WTC11 (cell line): ENCODE results near the gene PDZD7. TPM values are rescaled to one million over a fixed set of nuclear protein-coding genes. Genes with fewer than 3 reads are reported as not detected.

Experiments
- ATAC-seq: fragments of 200-7000 bp; cut with Tn5 transposase; 2 replicates; pipeline ENCODE4 v1.10.0; 2021; ENCODE audit warnings: mild to moderate bottlenecking, moderate library complexity
- CTCF ChIA-PET: fragments of 300-600 bp; sonication (Branson Sonifier 250); formaldehyde crosslinking; loops from one replicate; lab custom pipeline; 2021; ENCODE audit warnings: antibody characterized with exemption; lab: Charles Lee
- POLR2A ChIA-PET: fragments of 350-600 bp; sonication (Branson Sonifier 250); formaldehyde crosslinking; loops from one replicate; lab custom pipeline; 2021; ENCODE audit warnings: antibody characterized with exemption; lab: Charles Lee
- DNase-seq: peaks from one replicate; pipeline ENCODE4 v3.0.0; 2021; ENCODE audit warnings: low spot score
- H3K27ac Mint-ChIP-seq: 2 replicates; pipeline ENCODE4 v1.8.0; 2021; ENCODE audit warnings: mixed read lengths
- H3K27me3 Mint-ChIP-seq: 2 replicates; pipeline ENCODE4 v1.8.0; 2021; ENCODE audit warnings: low read depth, mild to moderate bottlenecking, moderate library complexity, mixed read lengths
- H3K36me3 Mint-ChIP-seq: 2 replicates; pipeline ENCODE4 v1.8.0; 2021; ENCODE audit warnings: mixed read lengths
- H3K4me1 Mint-ChIP-seq: 2 replicates; pipeline ENCODE4 v1.8.0; 2022; ENCODE audit warnings: mixed read lengths
- H3K4me3 Mint-ChIP-seq: 2 replicates; pipeline ENCODE4 v1.8.0; 2021; ENCODE audit warnings: mild to moderate bottlenecking, moderate library complexity, mixed read lengths
- H3K9me3 Mint-ChIP-seq: 2 replicates; pipeline ENCODE4 v1.8.0; 2021; ENCODE audit warnings: mixed read lengths
- ETV6 ChIP-seq: sonication (generic); formaldehyde crosslinking; IDR thresholded peaks from 2 replicates; pipeline ENCODE4 v1.8.1; 2022; ENCODE audit warnings: mild to moderate bottlenecking, missing genetic modification reagents
- HMGA2 ChIP-seq: fragments of 250-450 bp; sonication (Bioruptor Pico); IDR thresholded peaks from 2 replicates; pipeline ENCODE4 v1.4.0; 2021; ENCODE audit warnings: mild to moderate bottlenecking, moderate library complexity
- NFATC4 ChIP-seq: fragments of 250-450 bp; sonication (Bioruptor Pico); IDR thresholded peaks from 2 replicates; pipeline ENCODE4 v1.9.0; 2021; ENCODE audit warnings: mild to moderate bottlenecking
- OVOL2 ChIP-seq: fragments of 250-450 bp; sonication (Bioruptor Pico); IDR thresholded peaks from 2 replicates; pipeline ENCODE4 v1.9.0; 2021; ENCODE audit warnings: mild to moderate bottlenecking, borderline replicate concordance
- RELA ChIP-seq: sonication (generic); formaldehyde crosslinking; IDR thresholded peaks from 2 replicates; pipeline ENCODE4 v1.8.1; 2022; ENCODE audit warnings: missing genetic modification reagents, mild to moderate bottlenecking, borderline replicate concordance
- TP53 ChIP-seq: sonication (generic); formaldehyde crosslinking; IDR thresholded peaks from 2 replicates; pipeline ENCODE4 v1.8.1; 2023; ENCODE audit warnings: mild to moderate bottlenecking, missing genetic modification reagents
- ZBTB21 ChIP-seq: sonication (generic); formaldehyde crosslinking; IDR thresholded peaks from 2 replicates; pipeline ENCODE4 v1.8.1; 2023; ENCODE audit warnings: mild to moderate bottlenecking, missing genetic modification reagents, borderline replicate concordance
- ZNF121 ChIP-seq: sonication (generic); formaldehyde crosslinking; IDR thresholded peaks from 2 replicates; pipeline ENCODE4 v1.8.0; 2023; ENCODE audit warnings: missing genetic modification reagents
- ZNF317 ChIP-seq: sonication (generic); formaldehyde crosslinking; IDR thresholded peaks from 2 replicates; pipeline ENCODE4 v1.8.1; 2023; ENCODE audit warnings: low read depth, mild to moderate bottlenecking, moderate library complexity, missing genetic modification reagents, borderline replicate concordance
- ZNF416 ChIP-seq: fragments of 250-450 bp; sonication (Bioruptor Pico); IDR thresholded peaks from 2 replicates; pipeline ENCODE4 v1.9.0; 2021; ENCODE audit warnings: mild to moderate bottlenecking, inconsistent platforms
- total RNA-seq: library from RNA; stranded (reverse); gene quantifications from 3 replicates; pipeline ENCODE4 v1.2.3, GENCODE V29; 2021
- TF ChIP-seq, protein P1 (sequence below): sonication (generic); formaldehyde crosslinking; IDR thresholded peaks from 2 replicates; pipeline ENCODE4 v1.8.1; 2023; ENCODE audit warnings: mild to moderate bottlenecking, missing genetic modification reagents, moderate library complexity
- TF ChIP-seq, protein P2 (sequence below): sonication (generic); formaldehyde crosslinking; IDR thresholded peaks from 2 replicates; pipeline ENCODE4 v1.8.1; 2023; ENCODE audit warnings: mild to moderate bottlenecking, missing genetic modification reagents
- TF ChIP-seq, protein P3 (sequence below): fragments of 250-450 bp; sonication (Bioruptor Pico); IDR thresholded peaks from 2 replicates; pipeline ENCODE4 v1.8.0; 2021; ENCODE audit warnings: mild to moderate bottlenecking
- TF ChIP-seq, protein P4 (sequence below): sonication (generic); formaldehyde crosslinking; IDR thresholded peaks from 2 replicates; pipeline ENCODE4 v1.8.1; 2022; ENCODE audit warnings: mild to moderate bottlenecking, moderate library complexity, missing genetic modification reagents
- TF ChIP-seq, protein P5 (sequence below): sonication (generic); formaldehyde crosslinking; IDR thresholded peaks from 2 replicates; pipeline ENCODE4 v1.8.0; 2022; ENCODE audit warnings: mild to moderate bottlenecking, missing genetic modification reagents
- TF ChIP-seq, protein P6 (sequence below): sonication (generic); formaldehyde crosslinking; IDR thresholded peaks from 2 replicates; pipeline ENCODE4 v1.8.1; 2022; ENCODE audit warnings: low read depth, mild to moderate bottlenecking, moderate library complexity, missing genetic modification reagents, borderline replicate concordance
- TF ChIP-seq, protein P7 (sequence below): sonication (generic); formaldehyde crosslinking; IDR thresholded peaks from 2 replicates; pipeline ENCODE4 v1.8.0; 2023; ENCODE audit warnings: missing genetic modification reagents, mild to moderate bottlenecking, borderline replicate concordance

The PDZD7 gene
- total RNA-seq, 1 experiment from 2014 or later: 2.6 TPM

DNA sequence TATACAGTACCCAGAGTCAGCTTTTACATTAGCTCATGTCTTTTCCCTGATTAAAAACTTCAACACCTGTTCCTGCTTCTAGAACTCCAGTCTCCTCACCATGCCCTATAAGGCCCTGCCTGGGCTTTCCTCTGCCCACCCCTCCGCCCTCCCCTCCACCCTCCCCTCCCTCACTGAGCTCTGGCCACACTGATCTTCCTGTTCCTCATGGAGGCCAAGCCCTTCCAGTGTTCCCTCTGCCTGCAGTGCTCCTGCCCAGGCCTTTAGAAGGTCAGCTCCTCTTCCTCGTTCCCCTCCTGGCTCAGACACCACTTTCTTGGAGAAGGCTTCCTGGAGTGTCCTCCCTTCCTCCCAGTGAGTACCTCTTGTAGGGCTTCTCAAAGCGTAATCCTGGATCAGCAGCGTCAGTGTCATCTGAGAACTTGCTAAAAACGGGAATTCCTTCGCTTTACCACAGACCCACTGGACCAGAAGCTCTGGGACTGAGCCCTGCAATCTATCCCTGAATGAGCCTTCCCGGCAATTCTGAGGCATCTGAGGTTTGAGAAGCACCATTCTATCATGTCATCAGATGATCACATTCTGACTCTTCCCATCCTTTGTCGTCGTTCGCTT, 3.7 kb downstream of the PDZD7 start:
- no peak for TF ChIP-seq RELA (CRISPR knock-in tag)
- no peak for TF ChIP-seq ZBTB21 (CRISPR knock-in tag)
- no peak for TF ChIP-seq TP53 (CRISPR knock-in tag)
- TF ChIP-seq, protein P1, sequence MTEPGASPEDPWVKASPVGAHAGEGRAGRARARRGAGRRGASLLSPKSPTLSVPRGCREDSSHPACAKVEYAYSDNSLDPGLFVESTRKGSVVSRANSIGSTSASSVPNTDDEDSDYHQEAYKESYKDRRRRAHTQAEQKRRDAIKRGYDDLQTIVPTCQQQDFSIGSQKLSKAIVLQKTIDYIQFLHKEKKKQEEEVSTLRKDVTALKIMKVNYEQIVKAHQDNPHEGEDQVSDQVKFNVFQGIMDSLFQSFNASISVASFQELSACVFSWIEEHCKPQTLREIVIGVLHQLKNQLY (CRISPR knock-in tag): no peak
- TF ChIP-seq, protein P2, sequence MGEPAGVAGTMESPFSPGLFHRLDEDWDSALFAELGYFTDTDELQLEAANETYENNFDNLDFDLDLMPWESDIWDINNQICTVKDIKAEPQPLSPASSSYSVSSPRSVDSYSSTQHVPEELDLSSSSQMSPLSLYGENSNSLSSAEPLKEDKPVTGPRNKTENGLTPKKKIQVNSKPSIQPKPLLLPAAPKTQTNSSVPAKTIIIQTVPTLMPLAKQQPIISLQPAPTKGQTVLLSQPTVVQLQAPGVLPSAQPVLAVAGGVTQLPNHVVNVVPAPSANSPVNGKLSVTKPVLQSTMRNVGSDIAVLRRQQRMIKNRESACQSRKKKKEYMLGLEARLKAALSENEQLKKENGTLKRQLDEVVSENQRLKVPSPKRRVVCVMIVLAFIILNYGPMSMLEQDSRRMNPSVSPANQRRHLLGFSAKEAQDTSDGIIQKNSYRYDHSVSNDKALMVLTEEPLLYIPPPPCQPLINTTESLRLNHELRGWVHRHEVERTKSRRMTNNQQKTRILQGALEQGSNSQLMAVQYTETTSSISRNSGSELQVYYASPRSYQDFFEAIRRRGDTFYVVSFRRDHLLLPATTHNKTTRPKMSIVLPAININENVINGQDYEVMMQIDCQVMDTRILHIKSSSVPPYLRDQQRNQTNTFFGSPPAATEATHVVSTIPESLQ (CRISPR knock-in tag): no peak
- TF ChIP-seq NFATC4 (CRISPR knock-in tag): no peak
- no peak for TF ChIP-seq ETV6 (CRISPR knock-in tag)
- TF ChIP-seq, all 79 proteins: peak for 0
- Mint-ChIP-seq H3K27ac (peak overlapping the region; percentile 71), H3K4me3 (no peak overlapping the region), H3K36me3 (no peaks in the 10 kb centered on the region), H3K27me3 (peaks cover 25% of the 10 kb centered on the region), H3K9me3 (no peaks in the 10 kb centered on the region), H3K4me1 (peaks cover 30% of the 10 kb centered on the region)
- CTCF ChIA-PET: interaction anchor here (0.6 to 6.9 kb wide), 17 partner anchors 11 to 115 kb away, joined by 3 to 219 read pairs (median 4); no protein-coding TSS in a partner anchor
- no peak for ATAC-seq
- POLR2A ChIA-PET: no interaction called here
- DNase-seq: no peak

DNA sequence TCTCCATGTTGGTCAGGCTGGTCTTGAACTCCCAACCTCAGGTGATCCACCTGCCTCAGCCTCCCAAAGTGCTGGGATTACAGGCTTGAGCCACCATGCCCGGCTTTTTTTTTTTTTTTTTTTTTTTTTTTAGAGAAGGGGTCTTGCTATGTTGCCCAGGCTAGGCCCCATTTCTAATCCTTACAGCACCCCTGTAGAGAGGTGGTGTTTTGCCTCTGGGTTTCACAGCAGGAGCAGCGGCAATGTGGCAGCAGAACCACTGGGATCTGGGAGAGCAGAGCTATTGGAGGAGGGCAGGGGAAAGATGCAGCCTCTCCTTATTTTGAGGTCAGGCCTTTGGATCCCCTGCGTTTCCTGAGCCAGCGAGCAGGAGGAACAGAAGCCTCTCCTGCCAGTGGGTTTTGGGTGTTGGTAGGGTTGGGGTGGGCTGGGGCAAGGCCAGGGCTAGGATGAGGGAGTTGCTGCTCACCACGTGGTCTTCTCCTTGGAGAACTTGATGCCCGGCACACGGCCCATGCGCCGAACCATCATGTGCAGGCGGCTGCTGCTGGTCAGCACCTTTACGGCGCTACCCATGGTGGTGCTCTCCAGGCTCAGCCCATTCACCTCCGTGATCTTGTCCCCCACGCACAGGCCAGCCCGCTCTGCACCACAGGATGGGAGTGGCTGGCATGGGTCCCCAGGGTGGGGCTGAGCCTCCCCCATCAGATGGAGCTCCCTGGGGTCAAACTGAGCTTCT, 7.8 kb downstream of the PDZD7 start:
- no peaks in the 10 kb centered on the region for H3K36me3 Mint-ChIP-seq
- ATAC-seq: no peak
- ChIA-PET POLR2A (no interaction called here), CTCF (interaction anchor here (0.7 to 1.6 kb wide), 3 partner anchors 8 to 27 kb away, joined by 4 read pairs; partner anchors contain the start of genes PDZD7 and SFXN3)
- DNase-seq: no peak
- TF ChIP-seq OVOL2 (CRISPR knock-in tag): no peak
- no peak for TF ChIP-seq HMGA2 (CRISPR knock-in tag)
- 0 out of 2 replicates have a peak, but pooled peaks have one; percentile 43 for TF ChIP-seq ZNF121 (CRISPR knock-in tag)
- TF ChIP-seq, protein P3, sequence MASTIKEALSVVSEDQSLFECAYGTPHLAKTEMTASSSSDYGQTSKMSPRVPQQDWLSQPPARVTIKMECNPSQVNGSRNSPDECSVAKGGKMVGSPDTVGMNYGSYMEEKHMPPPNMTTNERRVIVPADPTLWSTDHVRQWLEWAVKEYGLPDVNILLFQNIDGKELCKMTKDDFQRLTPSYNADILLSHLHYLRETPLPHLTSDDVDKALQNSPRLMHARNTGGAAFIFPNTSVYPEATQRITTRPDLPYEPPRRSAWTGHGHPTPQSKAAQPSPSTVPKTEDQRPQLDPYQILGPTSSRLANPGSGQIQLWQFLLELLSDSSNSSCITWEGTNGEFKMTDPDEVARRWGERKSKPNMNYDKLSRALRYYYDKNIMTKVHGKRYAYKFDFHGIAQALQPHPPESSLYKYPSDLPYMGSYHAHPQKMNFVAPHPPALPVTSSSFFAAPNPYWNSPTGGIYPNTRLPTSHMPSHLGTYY (CRISPR knock-in tag): no peak
- H3K4me3 Mint-ChIP-seq: no peak overlapping the region
- H3K27ac Mint-ChIP-seq: no peak overlapping the region
- no peaks in the 10 kb centered on the region for H3K9me3 Mint-ChIP-seq
- peaks cover 26% of the 10 kb centered on the region for H3K27me3 Mint-ChIP-seq
- H3K4me1 Mint-ChIP-seq: peaks cover 16% of the 10 kb centered on the region

DNA sequence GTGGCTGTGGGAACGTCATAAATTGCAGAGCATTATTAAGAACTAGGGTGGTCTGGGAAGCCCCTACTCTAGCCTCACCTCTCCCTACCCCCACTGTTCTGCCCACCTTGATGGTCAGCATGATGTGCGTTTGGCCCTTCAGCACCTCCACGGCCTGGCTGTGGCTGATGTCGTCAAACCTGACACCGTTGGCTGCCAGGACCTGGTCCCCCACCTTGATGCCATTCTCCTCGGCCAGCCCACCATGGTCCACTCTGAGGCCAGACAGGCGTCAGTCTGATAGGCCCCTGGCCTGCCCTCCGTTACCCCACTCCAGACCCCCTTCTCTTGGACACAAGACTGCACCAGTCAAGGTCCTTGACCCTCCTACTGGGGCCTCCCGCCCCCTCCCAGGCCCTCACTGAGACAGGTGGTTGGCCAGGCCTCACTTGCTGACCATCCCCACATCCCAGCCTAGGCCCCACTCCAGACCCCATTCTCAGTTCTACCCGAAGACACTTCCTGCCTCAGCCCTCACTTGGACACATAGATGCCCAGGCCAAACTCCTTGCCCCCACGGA, 9.2 kb downstream of the PDZD7 start:
- Mint-ChIP-seq H3K9me3 (no peaks in the 10 kb centered on the region), H3K4me3 (no peak overlapping the region), H3K27me3 (peaks cover 40% of the 10 kb centered on the region), H3K27ac (no peak overlapping the region), H3K36me3 (no peaks in the 10 kb centered on the region), H3K4me1 (peaks cover 10% of the 10 kb centered on the region)
- ChIA-PET CTCF (interaction anchor here (0.8 to 1.2 kb wide), 2 partner anchors 9 to 19 kb away, joined by 4 to 5 read pairs; partner anchors contain the start of genes PDZD7 and SFXN3), POLR2A (no interaction called here)
- no peak for ATAC-seq
- no peak for DNase-seq
- TF ChIP-seq, protein P4, sequence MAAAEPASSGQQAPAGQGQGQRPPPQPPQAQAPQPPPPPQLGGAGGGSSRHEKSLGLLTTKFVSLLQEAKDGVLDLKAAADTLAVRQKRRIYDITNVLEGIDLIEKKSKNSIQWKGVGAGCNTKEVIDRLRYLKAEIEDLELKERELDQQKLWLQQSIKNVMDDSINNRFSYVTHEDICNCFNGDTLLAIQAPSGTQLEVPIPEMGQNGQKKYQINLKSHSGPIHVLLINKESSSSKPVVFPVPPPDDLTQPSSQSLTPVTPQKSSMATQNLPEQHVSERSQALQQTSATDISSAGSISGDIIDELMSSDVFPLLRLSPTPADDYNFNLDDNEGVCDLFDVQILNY (CRISPR knock-in tag): no peak
- TF ChIP-seq ZNF416 (CRISPR knock-in tag) (no peak), ZNF317 (CRISPR knock-in tag) (no peak)
- TF ChIP-seq, protein P5, sequence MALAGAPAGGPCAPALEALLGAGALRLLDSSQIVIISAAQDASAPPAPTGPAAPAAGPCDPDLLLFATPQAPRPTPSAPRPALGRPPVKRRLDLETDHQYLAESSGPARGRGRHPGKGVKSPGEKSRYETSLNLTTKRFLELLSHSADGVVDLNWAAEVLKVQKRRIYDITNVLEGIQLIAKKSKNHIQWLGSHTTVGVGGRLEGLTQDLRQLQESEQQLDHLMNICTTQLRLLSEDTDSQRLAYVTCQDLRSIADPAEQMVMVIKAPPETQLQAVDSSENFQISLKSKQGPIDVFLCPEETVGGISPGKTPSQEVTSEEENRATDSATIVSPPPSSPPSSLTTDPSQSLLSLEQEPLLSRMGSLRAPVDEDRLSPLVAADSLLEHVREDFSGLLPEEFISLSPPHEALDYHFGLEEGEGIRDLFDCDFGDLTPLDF (CRISPR knock-in tag): no peak
- TF ChIP-seq, protein P6, sequence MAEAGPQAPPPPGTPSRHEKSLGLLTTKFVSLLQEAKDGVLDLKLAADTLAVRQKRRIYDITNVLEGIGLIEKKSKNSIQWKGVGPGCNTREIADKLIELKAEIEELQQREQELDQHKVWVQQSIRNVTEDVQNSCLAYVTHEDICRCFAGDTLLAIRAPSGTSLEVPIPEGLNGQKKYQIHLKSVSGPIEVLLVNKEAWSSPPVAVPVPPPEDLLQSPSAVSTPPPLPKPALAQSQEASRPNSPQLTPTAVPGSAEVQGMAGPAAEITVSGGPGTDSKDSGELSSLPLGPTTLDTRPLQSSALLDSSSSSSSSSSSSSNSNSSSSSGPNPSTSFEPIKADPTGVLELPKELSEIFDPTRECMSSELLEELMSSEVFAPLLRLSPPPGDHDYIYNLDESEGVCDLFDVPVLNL (CRISPR knock-in tag): no peak
- TF ChIP-seq, protein P7, sequence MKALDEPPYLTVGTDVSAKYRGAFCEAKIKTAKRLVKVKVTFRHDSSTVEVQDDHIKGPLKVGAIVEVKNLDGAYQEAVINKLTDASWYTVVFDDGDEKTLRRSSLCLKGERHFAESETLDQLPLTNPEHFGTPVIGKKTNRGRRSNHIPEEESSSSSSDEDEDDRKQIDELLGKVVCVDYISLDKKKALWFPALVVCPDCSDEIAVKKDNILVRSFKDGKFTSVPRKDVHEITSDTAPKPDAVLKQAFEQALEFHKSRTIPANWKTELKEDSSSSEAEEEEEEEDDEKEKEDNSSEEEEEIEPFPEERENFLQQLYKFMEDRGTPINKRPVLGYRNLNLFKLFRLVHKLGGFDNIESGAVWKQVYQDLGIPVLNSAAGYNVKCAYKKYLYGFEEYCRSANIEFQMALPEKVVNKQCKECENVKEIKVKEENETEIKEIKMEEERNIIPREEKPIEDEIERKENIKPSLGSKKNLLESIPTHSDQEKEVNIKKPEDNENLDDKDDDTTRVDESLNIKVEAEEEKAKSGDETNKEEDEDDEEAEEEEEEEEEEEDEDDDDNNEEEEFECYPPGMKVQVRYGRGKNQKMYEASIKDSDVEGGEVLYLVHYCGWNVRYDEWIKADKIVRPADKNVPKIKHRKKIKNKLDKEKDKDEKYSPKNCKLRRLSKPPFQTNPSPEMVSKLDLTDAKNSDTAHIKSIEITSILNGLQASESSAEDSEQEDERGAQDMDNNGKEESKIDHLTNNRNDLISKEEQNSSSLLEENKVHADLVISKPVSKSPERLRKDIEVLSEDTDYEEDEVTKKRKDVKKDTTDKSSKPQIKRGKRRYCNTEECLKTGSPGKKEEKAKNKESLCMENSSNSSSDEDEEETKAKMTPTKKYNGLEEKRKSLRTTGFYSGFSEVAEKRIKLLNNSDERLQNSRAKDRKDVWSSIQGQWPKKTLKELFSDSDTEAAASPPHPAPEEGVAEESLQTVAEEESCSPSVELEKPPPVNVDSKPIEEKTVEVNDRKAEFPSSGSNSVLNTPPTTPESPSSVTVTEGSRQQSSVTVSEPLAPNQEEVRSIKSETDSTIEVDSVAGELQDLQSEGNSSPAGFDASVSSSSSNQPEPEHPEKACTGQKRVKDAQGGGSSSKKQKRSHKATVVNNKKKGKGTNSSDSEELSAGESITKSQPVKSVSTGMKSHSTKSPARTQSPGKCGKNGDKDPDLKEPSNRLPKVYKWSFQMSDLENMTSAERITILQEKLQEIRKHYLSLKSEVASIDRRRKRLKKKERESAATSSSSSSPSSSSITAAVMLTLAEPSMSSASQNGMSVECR (CRISPR knock-in tag): no peak
